Nephron (organoid): ENCODE data around the gene PPP4R4.

Experiments used
- H3K27ac Mint-ChIP-seq, 3 experiments: 2 replicates each; pipeline ENCODE4 v1.8.0; 2020; ENCODE audit warnings: mixed read lengths in 3 of 3, mild to moderate bottlenecking in 2 of 3, moderate library complexity in 1 of 3
- H3K27me3 Mint-ChIP-seq: 2 replicates; pipeline ENCODE4 v1.8.0; 2021; ENCODE audit warnings: low read depth, mild to moderate bottlenecking, moderate library complexity, mixed read lengths
- H3K36me3 Mint-ChIP-seq: 2 replicates; pipeline ENCODE4 v1.8.0; 2020; ENCODE audit warnings: low read depth, mixed read lengths
- H3K4me1 Mint-ChIP-seq: 2 replicates; pipeline ENCODE4 v1.8.0; 2020; ENCODE audit warnings: mixed read lengths
- H3K4me3 Mint-ChIP-seq, 3 experiments: 2 replicates each; pipeline ENCODE4 v1.8.0; 2020; ENCODE audit warnings: mild to moderate bottlenecking in 3 of 3, mixed read lengths in 3 of 3, moderate library complexity in 2 of 3
- H3K9me3 Mint-ChIP-seq: 2 replicates; pipeline ENCODE4 v1.8.0; 2020; ENCODE audit warnings: mixed read lengths
- CTCF ChIP-seq, 3 experiments: fragments of 200-600 bp; sonication (generic); IDR thresholded peaks; one replicate each; pipeline ENCODE4 v1.5.0; 2021; ENCODE audit warnings: antibody characterized with exemption in 3 of 3; ENCODE audit not compliant: unreplicated experiment in 3 of 3

The PPP4R4 gene

GRCh38 chr14:94176808-94177207 is 2.7 kb downstream of the PPP4R4 start:
- Mint-ChIP-seq H3K4me3 (peak overlapping the region in 2 of 3 experiments; percentile 3 to 41), H3K9me3 (no peaks in the 10 kb centered on the region), H3K27me3 (peaks cover 85% of the 10 kb centered on the region), H3K27ac (no peak overlapping the region), H3K36me3 (no peaks in the 10 kb centered on the region), H3K4me1 (peaks cover 7% of the 10 kb centered on the region)
- TF ChIP-seq CTCF (IDR thresholded peaks at IDR 0.05; ENCODE audit: unreplicated experiment in 3 of 3) = no peak

GRCh38 chr14:94177806-94178205 is 3.7 kb downstream of the PPP4R4 start:
- Mint-ChIP-seq H3K27ac (no peak overlapping the region), H3K27me3 (peaks cover 81% of the 10 kb centered on the region), H3K4me1 (peaks cover 7% of the 10 kb centered on the region), H3K36me3 (no peaks in the 10 kb centered on the region), H3K9me3 (no peaks in the 10 kb centered on the region), H3K4me3 (no peak overlapping the region)
- no peak for TF ChIP-seq CTCF (IDR thresholded peaks at IDR 0.05; ENCODE audit: unreplicated experiment in 3 of 3)

GRCh38 chr14:94179244-94179643 is 5.1 kb downstream of the PPP4R4 start:
- TF ChIP-seq CTCF (IDR thresholded peaks at IDR 0.05; ENCODE audit: unreplicated experiment in 3 of 3) = no peak
- H3K36me3 Mint-ChIP-seq = no peaks in the 10 kb centered on the region
- H3K4me3 Mint-ChIP-seq = no peak overlapping the region
- no peak overlapping the region for H3K27ac Mint-ChIP-seq
- peaks cover 7% of the 10 kb centered on the region for H3K4me1 Mint-ChIP-seq
- H3K9me3 Mint-ChIP-seq = no peaks in the 10 kb centered on the region
- peaks cover 77% of the 10 kb centered on the region for H3K27me3 Mint-ChIP-seq

GRCh38 chr14:94180655-94181271 is 6.6 kb downstream of the PPP4R4 start:
- no peak overlapping the region for H3K27ac Mint-ChIP-seq
- peaks cover 72% of the 10 kb centered on the region for H3K27me3 Mint-ChIP-seq
- no peaks in the 10 kb centered on the region for H3K9me3 Mint-ChIP-seq
- no peak overlapping the region for H3K4me3 Mint-ChIP-seq
- peak; percentile 58 to 68 (median 64) for TF ChIP-seq CTCF (IDR thresholded peaks at IDR 0.05; ENCODE audit: unreplicated experiment in 3 of 3)
- peaks cover under 1% of the 10 kb centered on the region for H3K4me1 Mint-ChIP-seq
- H3K36me3 Mint-ChIP-seq = no peaks in the 10 kb centered on the region

GRCh38 chr14:94181835-94182234 is 7.7 kb downstream of the PPP4R4 start:
- Mint-ChIP-seq H3K4me1 (no peaks in the 10 kb centered on the region), H3K36me3 (no peaks in the 10 kb centered on the region), H3K4me3 (no peak overlapping the region), H3K27me3 (peaks cover 68% of the 10 kb centered on the region), H3K9me3 (no peaks in the 10 kb centered on the region), H3K27ac (no peak overlapping the region)
- no peak for TF ChIP-seq CTCF (IDR thresholded peaks at IDR 0.05; ENCODE audit: unreplicated experiment in 3 of 3)

GRCh38 chr14:94192536-94192935 is 18.4 kb downstream of the PPP4R4 start:
- H3K4me1 Mint-ChIP-seq = no peaks in the 10 kb centered on the region
- no peak overlapping the region for H3K4me3 Mint-ChIP-seq
- H3K27ac Mint-ChIP-seq = no peak overlapping the region
- no peak for TF ChIP-seq CTCF (IDR thresholded peaks at IDR 0.05; ENCODE audit: unreplicated experiment in 3 of 3)
- peaks cover 7% of the 10 kb centered on the region for H3K27me3 Mint-ChIP-seq
- H3K36me3 Mint-ChIP-seq = no peaks in the 10 kb centered on the region
- H3K9me3 Mint-ChIP-seq = peaks cover 11% of the 10 kb centered on the region
